Activated naive CD4-positive, alpha-beta T cell treated with anti-CD3 and anti-CD28 coated beads for 36 hours (primary cell): ENCODE results near the gene PHOX2B. TPM values are rescaled to one million over a fixed set of nuclear protein-coding genes. Genes with fewer than 3 reads are reported as not detected.

ENCODE experiments used
- CTCF ChIA-PET: fragments of 350-600 bp; sonication (Branson Sonifier 250); formaldehyde crosslinking; loops from one replicate; lab custom pipeline; 2021; ENCODE audit warnings: antibody characterized with exemption; lab: Charles Lee
- DNase-seq: peaks from one replicate; pipeline ENCODE4 v3.0.0-alpha.2; 2020
- H3K27ac Mint-ChIP-seq: one replicate; pipeline ENCODE4 v1.8.0; 2021; ENCODE audit warnings: mild to moderate bottlenecking, mixed read lengths
- H3K27me3 Mint-ChIP-seq: one replicate; pipeline ENCODE4 v1.8.0; 2021; ENCODE audit warnings: low read depth, mixed read lengths
- H3K36me3 Mint-ChIP-seq: one replicate; pipeline ENCODE4 v1.8.0; 2021; ENCODE audit warnings: low read depth, mixed read lengths
- H3K4me1 Mint-ChIP-seq: one replicate; pipeline ENCODE4 v1.8.0; 2021; ENCODE audit warnings: low read depth, mixed read lengths
- H3K4me3 Mint-ChIP-seq: one replicate; pipeline ENCODE4 v1.8.0; 2021; ENCODE audit warnings: mild to moderate bottlenecking, moderate library complexity, mixed read lengths
- H3K9me3 Mint-ChIP-seq: one replicate; pipeline ENCODE4 v1.8.0; 2021; ENCODE audit warnings: mixed read lengths
- intact Hi-C: fragments of 100-400 bp; cut with micrococcal nuclease; formaldehyde crosslinking; loops from one replicate; pipeline ENCODE4 v1.15.1; 2023
- total RNA-seq, 2 experiments: library from RNA; stranded (reverse); gene quantifications; one replicate each; pipeline ENCODE4 v1.2.3, GENCODE V29; 2021

Gene PHOX2B
- total RNA-seq, 2 experiments from 2014 or later = not detected

DNA sequence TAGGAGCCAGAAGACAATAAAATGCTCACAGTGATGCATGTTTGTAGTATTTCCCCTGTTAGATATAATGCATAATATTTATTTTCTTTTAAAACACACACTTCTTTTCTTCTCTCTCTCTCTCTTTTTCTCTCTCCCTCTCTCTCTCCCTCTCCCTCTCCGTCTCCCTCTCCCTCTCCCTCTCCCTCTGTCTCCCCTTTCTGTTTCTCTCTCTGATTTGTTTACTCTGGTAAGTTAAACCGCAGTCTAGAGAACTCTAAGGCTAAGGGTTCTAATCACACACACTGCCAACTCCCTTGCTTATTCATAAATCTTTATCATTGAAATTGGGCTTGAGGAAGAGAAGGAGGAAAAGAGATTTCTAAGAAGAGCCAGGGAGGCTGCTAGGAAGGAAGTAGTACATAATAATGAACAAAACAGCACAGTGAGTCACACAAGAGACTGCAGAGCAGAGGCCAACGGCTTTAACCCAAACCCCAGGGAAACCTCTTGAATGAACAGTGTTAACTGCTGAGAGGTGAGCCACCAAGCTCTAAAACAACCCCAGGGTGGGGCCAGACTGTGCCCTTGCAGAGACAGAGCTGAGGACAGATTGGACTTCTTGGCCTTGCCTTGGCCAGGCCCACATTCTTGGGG is 9.1 kb upstream of the PHOX2B start:
- Mint-ChIP-seq H3K4me3 (no peak overlapping the region), H3K4me1 (no peaks in the 10 kb centered on the region), H3K27ac (no peak overlapping the region), H3K27me3 (peaks cover 42% of the 10 kb centered on the region), H3K36me3 (no peaks in the 10 kb centered on the region), H3K9me3 (no peaks in the 10 kb centered on the region)
- intact Hi-C loops = no loop called here
- DNase-seq = no peak
- CTCF ChIA-PET = no interaction called here

DNA sequence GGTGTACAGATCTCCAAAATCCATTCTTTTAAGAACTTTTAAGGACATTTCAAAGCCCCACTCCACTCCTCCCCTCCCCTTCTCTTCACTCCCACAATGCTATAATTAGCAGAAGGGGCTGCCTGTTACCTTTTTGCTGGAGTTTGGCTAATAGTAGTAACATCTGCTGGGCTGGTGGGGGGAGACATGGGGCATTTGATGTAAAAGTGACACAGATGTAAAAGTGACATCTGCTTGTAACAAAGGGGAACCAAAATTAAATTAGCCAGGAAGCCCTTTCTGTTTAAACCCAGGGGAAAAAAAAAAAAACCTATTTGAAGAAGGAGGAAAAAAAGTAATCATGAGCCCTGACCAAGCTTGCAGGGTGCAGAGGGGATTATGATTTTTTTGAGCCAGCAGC is 5.4 kb upstream of the PHOX2B start:
- CTCF ChIA-PET = interaction anchor here (0.6 kb wide), 1 partner anchor 53 kb away, joined by 3 read pairs; no protein-coding TSS in a partner anchor
- Mint-ChIP-seq H3K4me3 (no peak overlapping the region), H3K27ac (no peak overlapping the region), H3K4me1 (no peaks in the 10 kb centered on the region), H3K36me3 (no peaks in the 10 kb centered on the region), H3K9me3 (no peaks in the 10 kb centered on the region), H3K27me3 (peaks cover 64% of the 10 kb centered on the region)
- DNase-seq = no peak
- intact Hi-C loops = loop anchor here (5.0 kb wide), 1 partner anchor 113 kb away; no protein-coding TSS in a partner anchor

DNA sequence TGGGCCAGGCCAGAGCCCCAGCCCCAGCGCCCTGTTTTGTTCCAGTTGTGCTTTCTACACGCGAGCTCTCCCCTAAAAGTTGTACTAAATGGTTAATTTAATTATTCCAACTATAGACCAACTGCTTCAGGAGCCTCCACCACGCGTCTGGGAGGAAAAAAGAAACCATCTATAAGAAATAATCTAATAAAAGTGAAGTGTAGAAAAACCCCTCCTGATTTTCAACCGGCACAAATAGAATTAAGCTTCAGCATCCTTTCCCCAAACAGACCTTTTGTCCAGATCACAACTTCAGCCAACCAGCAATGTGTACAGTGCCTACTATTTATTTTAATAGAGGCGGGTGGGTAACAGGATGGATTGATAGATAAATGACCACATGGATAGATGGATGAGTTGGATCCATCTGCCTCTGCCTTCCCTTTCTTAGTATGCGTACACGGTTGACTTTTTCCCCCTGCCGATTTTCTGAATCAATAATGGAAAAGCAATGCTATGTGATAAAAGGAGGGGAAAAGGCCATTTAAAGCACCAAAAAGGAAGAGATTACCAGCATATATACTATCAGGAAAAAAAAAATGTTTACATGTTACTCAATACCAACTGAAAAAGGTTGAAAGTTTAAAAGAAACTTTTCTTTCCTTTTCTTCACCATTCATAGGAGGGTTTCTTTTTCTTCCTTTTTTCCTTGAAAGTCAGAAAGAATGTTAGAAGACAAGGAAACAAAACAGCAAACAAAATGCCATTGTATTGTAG is 3.7 kb upstream of the PHOX2B start:
- Mint-ChIP-seq H3K4me1 (peaks cover 4% of the 10 kb centered on the region), H3K27me3 (peaks cover 75% of the 10 kb centered on the region), H3K27ac (no peak overlapping the region), H3K9me3 (no peaks in the 10 kb centered on the region), H3K36me3 (no peaks in the 10 kb centered on the region), H3K4me3 (no peak overlapping the region)
- DNase-seq = no peak
- CTCF ChIA-PET = no interaction called here
- intact Hi-C loops = loop anchor here (5.0 kb wide), 1 partner anchor 115 kb away; no protein-coding TSS in a partner anchor

DNA sequence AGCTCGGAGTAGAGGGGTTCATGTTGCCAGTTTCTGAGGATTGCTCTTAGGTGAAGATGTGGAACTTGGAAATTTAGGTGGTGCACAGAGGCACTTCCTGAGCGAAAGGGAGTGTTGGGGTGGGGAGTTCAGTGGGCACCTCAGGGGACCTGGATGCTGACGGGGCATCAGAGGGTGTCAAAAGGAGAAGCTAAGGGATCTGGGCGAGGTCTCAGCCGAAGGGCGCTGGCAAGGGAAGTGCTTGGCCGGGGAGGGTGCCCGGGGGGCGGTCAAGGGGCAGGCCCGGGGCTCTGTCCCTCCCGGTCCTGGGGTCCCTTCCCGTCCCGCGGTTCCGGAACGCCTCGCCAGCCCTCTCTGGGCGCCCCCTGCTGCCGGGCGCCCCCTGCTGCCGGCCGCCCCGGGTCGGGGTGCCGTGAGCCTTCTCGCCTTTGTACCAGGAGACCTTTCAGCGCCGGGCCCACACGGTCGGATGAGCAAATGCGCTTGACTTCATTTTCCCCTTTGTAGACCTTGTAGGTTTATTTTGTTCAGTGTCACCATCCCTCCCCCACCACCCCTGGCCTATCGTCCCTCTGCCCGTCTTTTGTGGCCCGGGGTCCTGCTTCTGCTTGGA is 3.0 kb upstream of the PHOX2B start:
- H3K4me1 Mint-ChIP-seq = peaks cover 4% of the 10 kb centered on the region
- DNase-seq = no peak
- peaks cover 2% of the 10 kb centered on the region for H3K36me3 Mint-ChIP-seq
- intact Hi-C loops = loop anchor here (1.0 to 5.0 kb wide), 2 partner anchors 58 to 116 kb away; no protein-coding TSS in a partner anchor
- no peak overlapping the region for H3K27ac Mint-ChIP-seq
- H3K27me3 Mint-ChIP-seq = peaks cover 81% of the 10 kb centered on the region
- no peaks in the 10 kb centered on the region for H3K9me3 Mint-ChIP-seq
- CTCF ChIA-PET = no interaction called here
- H3K4me3 Mint-ChIP-seq = no peak overlapping the region

DNA sequence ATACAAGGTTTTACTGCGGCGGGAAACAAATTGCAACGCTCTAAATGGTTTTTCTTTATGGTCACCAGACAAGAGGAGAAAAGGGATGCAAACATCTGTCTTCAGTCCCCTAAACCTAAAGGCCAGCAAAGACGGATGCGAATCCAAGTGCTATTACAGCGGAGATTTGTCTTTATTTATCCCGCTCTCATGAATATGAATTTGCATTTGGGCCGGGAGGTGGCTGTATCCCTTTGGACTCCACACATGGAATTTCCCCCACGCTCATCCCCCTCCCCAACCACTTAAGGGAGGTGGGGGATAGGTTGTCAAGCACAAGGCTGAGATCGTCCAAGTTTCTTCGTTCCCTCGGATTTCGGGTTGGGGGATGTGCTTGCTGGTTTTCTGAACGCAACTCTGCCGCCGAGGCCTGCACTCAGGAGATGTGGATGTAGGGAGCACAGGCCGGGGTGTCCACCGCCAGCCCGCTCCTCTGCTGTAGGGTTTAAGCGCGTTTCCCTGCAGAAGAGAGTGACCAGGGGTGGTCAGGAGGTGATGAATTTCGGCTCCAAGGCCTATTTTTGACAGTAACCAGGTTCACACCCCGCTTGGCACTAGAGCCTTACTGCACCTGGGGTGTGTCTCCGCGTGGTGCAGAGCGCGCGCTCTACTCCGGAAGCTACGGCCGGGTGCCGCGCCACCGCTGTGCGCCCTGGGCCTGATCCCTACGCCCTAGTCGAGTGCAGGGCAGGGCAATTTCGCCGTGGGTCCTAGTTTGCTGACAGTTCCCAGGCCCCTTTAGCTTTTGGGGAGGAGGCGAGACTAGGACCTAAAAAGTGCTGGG is 2.3 kb upstream of the PHOX2B start:
- H3K36me3 Mint-ChIP-seq = peaks cover 3% of the 10 kb centered on the region
- H3K9me3 Mint-ChIP-seq = no peaks in the 10 kb centered on the region
- no peak overlapping the region for H3K27ac Mint-ChIP-seq
- DNase-seq = no peak
- H3K27me3 Mint-ChIP-seq = peaks cover 83% of the 10 kb centered on the region
- H3K4me1 Mint-ChIP-seq = peaks cover 4% of the 10 kb centered on the region
- CTCF ChIA-PET = no interaction called here
- intact Hi-C loops = loop anchor here (1.0 to 5.0 kb wide), 2 partner anchors 58 to 116 kb away; no protein-coding TSS in a partner anchor
- no peak overlapping the region for H3K4me3 Mint-ChIP-seq

DNA sequence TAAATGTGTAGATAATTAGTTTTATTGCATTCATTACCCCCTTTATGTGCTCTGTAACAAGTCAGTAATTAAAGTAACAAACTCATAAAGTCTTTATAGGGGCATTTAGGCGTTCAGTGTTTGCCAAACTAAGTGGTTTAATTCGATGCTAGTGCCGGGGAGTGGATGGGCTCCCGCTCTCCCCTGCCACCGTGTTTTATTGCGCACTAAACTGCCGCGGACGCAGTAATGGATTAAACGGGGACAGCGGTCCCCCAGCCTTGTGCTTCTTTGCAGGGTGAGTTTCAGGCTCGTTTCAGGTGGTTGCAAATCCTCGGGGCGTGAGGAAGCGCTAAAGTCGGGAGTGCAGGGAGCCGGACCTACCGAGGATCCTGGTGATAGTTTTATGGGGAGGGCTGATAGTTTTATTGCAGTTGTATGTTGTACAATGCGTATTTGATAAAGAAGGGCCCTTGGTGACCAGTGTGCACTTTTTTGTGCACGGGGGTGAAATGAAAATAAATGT is 1.6 kb upstream of the PHOX2B start:
- Mint-ChIP-seq H3K27ac (no peak overlapping the region), H3K36me3 (peaks cover 3% of the 10 kb centered on the region)
- CTCF ChIA-PET = no interaction called here

DNA sequence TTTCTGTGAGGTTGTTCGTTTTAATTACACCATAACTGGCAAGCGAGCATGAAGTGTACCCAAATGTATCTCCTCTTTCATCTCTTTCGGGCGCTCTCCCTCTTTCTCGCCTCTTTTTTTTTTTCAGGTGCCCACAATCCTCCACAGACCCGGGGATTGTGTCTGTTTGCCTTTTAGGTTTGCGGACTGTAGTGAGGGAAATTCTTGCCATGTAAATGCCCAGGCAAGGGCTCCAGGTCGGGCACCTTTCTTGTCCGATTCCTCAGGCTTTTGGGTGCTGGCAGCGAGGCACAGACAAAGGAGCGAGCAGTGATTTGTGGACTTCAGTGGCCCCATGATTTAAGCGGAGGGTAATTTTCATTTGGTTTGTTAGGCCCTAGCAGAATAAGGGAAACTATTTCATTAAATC is 1.1 kb upstream of the PHOX2B start:
- H3K4me3 Mint-ChIP-seq = no peak overlapping the region
- H3K27me3 Mint-ChIP-seq = peaks cover 79% of the 10 kb centered on the region
- no peaks in the 10 kb centered on the region for H3K9me3 Mint-ChIP-seq
- CTCF ChIA-PET = no interaction called here
- intact Hi-C loops = loop anchor here (5.0 kb wide), 1 partner anchor 118 kb away; no protein-coding TSS in a partner anchor
- H3K4me1 Mint-ChIP-seq = peaks cover 6% of the 10 kb centered on the region
- no peak for DNase-seq
- H3K27ac Mint-ChIP-seq = no peak overlapping the region
- peaks cover 3% of the 10 kb centered on the region for H3K36me3 Mint-ChIP-seq

More for the DNA sequence above, 1.6 kb upstream of the PHOX2B start:
- H3K4me3 Mint-ChIP-seq = no peak overlapping the region
- peaks cover 6% of the 10 kb centered on the region for H3K4me1 Mint-ChIP-seq
- intact Hi-C loops = loop anchor here (5.0 kb wide), 1 partner anchor 117 kb away; no protein-coding TSS in a partner anchor
- DNase-seq = no peak
- H3K27me3 Mint-ChIP-seq = peaks cover 81% of the 10 kb centered on the region
- no peaks in the 10 kb centered on the region for H3K9me3 Mint-ChIP-seq

DNA sequence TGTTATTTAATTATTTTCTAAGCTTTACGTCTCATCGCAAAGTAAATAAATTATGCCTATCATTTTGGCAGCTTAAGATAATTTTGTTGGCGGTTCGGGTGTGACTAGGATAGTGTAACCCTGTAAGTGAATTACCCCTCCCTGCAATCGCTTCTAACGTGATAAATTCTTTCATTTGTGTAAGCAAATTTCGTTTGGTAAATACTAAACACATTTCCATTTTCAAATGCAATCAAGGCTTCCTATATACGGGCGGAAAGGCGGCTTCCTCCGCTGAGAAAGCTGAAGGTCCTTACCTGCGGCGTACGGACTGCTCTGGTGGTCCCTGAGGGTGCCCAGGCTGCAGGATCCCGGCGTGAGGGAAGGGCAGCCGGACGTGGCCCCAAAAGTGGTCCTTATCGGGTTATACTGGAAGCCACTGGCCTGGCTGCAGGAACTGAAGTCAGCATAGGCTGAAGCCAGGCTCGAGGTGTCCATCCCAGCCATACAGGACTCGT is 403 bp downstream of the PHOX2B start:
- intact Hi-C loops = loop anchor here (1.0 kb wide), 1 partner anchor 132 kb away; no protein-coding TSS in a partner anchor
- peaks cover 3% of the 10 kb centered on the region for H3K36me3 Mint-ChIP-seq
- H3K4me3 Mint-ChIP-seq = no peak overlapping the region
- no peak overlapping the region for H3K27ac Mint-ChIP-seq
- DNase-seq = no peak
- CTCF ChIA-PET = interaction anchor here (0.7 kb wide), 1 partner anchor 135 kb away, joined by 3 read pairs; no protein-coding TSS in a partner anchor
- H3K9me3 Mint-ChIP-seq = no peaks in the 10 kb centered on the region
- peaks cover 8% of the 10 kb centered on the region for H3K4me1 Mint-ChIP-seq
- H3K27me3 Mint-ChIP-seq = peaks cover 74% of the 10 kb centered on the region

DNA sequence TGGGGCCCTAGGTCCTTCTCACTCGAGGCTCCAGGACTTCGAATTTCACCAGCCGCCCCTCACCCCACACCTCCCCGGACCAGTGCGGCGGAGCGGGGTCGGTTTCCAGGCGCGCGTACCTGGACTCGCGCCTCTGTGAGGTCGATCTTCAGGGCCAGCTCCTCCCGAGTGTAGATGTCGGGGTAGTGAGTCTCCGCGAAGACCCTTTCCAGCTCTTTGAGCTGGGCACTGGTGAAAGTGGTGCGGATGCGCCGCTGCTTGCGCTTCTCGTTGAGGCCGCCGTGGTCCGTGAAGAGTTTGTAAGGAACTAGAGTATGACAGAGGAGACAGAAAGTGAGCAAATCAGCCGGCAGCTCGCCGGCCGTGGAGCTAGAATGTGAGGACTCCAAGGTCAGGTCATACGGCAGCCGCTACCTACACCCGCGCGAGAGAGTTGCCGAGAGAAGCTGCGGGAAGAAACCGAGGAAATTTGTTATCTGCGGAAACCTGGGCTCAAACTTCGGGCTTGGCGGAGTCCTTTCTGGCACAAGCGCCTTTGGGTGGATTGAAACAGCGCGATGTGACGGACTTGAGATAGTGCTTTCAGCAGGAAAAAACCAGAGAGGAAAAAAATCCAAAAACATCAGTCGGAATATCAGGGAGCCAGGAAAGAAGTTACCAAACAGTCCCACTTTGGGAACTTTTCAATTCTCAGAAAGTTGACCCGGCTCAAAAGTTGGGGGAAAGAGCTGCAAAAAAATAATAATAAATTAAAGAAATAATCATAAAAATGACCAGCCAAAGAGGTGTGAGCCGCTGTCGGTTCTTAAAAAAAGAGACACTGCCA is 1.1 kb downstream of the PHOX2B start:
- Mint-ChIP-seq H3K4me3 (no peak overlapping the region), H3K27me3 (peaks cover 69% of the 10 kb centered on the region), H3K36me3 (peaks cover 3% of the 10 kb centered on the region), H3K4me1 (peaks cover 8% of the 10 kb centered on the region), H3K9me3 (no peaks in the 10 kb centered on the region), H3K27ac (no peak overlapping the region)
- intact Hi-C loops = loop anchor here (1.0 kb wide), 1 partner anchor 133 kb away; no protein-coding TSS in a partner anchor
- DNase-seq = no peak
- CTCF ChIA-PET = interaction anchor here (0.7 kb wide), 1 partner anchor 136 kb away, joined by 3 read pairs; no protein-coding TSS in a partner anchor

DNA sequence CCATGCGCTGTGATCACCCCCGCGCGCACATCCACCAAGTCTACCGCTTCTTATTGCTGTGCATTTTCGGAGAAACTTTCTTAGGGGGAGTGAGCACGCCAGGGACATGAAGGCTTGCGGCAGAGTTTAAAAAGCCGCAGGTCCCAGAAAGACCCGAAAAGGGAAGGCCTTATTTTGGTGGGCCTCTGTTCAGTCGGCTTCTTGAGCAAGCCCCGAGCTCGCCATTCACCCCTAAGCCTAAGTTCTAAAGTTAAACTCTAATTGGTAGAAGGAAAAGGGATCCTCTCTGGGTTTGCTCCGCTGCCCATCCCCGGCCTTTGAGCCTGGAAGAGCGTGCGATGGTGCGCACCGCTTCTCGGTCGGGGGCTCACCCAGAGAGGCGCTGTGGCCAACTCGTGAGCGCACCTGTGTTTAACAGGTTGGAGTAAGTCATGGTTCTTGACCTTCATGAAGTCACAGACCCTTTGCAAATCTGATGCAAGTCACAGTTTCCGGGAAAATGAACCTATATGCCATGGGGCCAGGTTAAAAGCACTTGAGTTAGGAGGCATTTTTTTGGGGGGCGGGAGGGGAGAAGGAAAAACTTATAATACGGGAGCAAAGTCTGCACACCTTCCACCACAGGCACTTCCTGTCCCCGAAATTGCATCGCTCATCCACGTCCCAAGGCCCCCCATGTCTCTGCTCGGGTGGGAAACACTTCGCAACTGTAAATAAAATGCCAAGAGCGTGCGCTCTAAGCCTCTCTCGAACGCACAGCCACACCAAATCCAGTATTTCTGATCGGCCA is 1.9 kb downstream of the PHOX2B start:
- H3K4me1 Mint-ChIP-seq = peaks cover 8% of the 10 kb centered on the region
- intact Hi-C loops = no loop called here
- H3K4me3 Mint-ChIP-seq = no peak overlapping the region
- peaks cover 3% of the 10 kb centered on the region for H3K36me3 Mint-ChIP-seq
- no peak overlapping the region for H3K27ac Mint-ChIP-seq
- DNase-seq = no peak
- H3K9me3 Mint-ChIP-seq = no peaks in the 10 kb centered on the region
- CTCF ChIA-PET = no interaction called here
- peaks cover 64% of the 10 kb centered on the region for H3K27me3 Mint-ChIP-seq
